Measurements from ENCODE around the gene AGER.

DNA sequence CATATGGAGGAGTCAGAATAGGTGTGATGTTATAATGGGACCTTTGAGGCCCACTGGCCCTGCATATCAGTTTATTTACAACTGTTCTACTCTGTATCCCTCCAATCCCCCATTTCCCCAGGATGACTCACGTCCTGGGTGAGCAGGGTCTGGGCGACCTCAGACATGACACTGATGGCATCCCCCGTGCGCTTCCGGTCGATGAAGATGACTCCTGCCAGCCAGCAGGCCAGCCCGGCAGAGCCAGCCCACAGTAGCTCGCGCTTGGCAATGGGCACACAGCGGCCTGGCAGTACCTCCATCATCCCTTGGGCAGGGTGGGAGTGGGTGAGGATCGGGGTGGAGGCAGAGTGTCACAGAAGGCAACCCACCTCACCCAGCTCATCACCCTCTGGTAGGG, 13.8 kb downstream of the AGER start:
- no peak for TF ChIP-seq POLR2A (IDR thresholded peaks at IDR 0.05)
- no peak for TF ChIP-seq EP300 (IDR thresholded peaks at IDR 0.05; ENCODE audit: low read depth)
- no peak for TF ChIP-seq CTCF (IDR thresholded peaks at IDR 0.05)
